HL-60 (cell line): ENCODE measurements around the gene RYR2.

ENCODE experiments used
- DNase-seq, 2 experiments: peaks; one replicate each; pipeline ENCODE4 v3.0.0-alpha.2; 2010 to 2020; ENCODE audit warnings: low read depth in 1 of 2, low spot score in 1 of 2
- H3K27ac ChIP-seq: fragments of 250-450 bp; sonication (Bioruptor Pico); replicated peaks from 2 replicates; pipeline ENCODE4 v1.5.1; 2020; ENCODE audit warnings: mild to moderate bottlenecking, moderate library complexity
- H3K27me3 ChIP-seq: fragments of 250-450 bp; sonication (Bioruptor Pico); 2 replicates; pipeline ENCODE4 v1.5.1; 2021; ENCODE audit warnings: mild to moderate bottlenecking, moderate library complexity; ENCODE audit not compliant: insufficient read depth, poor library complexity, severe bottlenecking
- H3K4me3 ChIP-seq: replicated peaks from 2 replicates; pipeline ENCODE4 v1.5.1; 2011; ENCODE audit warnings: mild to moderate bottlenecking, control low read depth, low read length; ENCODE audit not compliant: insufficient read depth
- GABPA ChIP-seq: IDR thresholded peaks from 2 replicates; pipeline ENCODE4 v1.6.1; 2012; ENCODE audit warnings: low read depth
- POLR2AphosphoS5 ChIP-seq: IDR thresholded peaks from 2 replicates; pipeline ENCODE4 v1.6.1; 2012; ENCODE audit warnings: low read depth
- SPI1 ChIP-seq: IDR thresholded peaks from 2 replicates; pipeline ENCODE4 v1.6.1; 2012; ENCODE audit warnings: low read depth, mild to moderate bottlenecking, borderline replicate concordance
- TF ChIP-seq, protein P1 (sequence below): IDR thresholded peaks from 2 replicates; pipeline ENCODE4 v1.6.1; 2012; ENCODE audit warnings: low read depth; ENCODE audit not compliant: insufficient replicate concordance
- TF ChIP-seq, protein P2 (sequence below): IDR thresholded peaks from one replicate; pipeline ENCODE4 v1.5.1; 2011; ENCODE audit warnings: low read length, control low read depth, inconsistent platforms; ENCODE audit not compliant: insufficient read depth

The RYR2 gene

DNA sequence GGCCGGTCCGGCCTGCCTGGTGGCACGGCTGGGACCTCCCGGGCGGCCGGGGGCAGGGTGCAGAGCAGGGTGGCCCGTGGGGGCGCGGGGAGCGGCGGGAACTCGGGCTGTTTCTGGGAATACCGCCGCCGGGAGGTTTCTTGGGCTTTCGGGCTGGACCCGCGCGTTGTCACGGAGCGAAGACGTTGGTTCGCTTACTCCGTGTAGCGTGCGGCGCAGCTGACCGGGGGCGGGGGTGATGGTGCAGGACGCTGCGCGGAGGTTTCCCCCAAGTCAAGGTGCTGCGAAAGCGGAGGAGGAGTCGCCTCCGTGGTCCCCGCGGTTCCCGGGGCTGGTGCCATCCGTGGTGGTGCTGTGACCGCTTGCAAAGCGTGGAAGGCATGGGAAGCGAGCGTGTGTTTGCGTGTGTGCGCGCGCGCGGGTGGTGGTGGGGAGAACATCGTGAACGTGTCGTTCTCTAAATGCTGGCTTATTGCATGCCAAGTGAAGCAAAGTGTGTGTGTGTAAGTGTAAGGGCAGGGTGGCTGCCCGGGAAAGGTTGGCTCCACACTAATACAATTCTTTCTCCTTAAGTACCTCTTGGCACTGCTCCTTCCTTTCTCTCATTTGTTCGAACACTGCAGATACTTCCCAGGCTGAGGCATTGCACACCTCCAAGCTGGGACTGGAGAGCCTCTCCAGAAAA lies 1.1 kb downstream of the RYR2 start:
- Histone ChIP-seq H3K27ac (no peak overlapping the region), H3K4me3 (no peak overlapping the region), H3K27me3 (peaks cover 41% of the 10 kb centered on the region)
- TF ChIP-seq, protein P1, sequence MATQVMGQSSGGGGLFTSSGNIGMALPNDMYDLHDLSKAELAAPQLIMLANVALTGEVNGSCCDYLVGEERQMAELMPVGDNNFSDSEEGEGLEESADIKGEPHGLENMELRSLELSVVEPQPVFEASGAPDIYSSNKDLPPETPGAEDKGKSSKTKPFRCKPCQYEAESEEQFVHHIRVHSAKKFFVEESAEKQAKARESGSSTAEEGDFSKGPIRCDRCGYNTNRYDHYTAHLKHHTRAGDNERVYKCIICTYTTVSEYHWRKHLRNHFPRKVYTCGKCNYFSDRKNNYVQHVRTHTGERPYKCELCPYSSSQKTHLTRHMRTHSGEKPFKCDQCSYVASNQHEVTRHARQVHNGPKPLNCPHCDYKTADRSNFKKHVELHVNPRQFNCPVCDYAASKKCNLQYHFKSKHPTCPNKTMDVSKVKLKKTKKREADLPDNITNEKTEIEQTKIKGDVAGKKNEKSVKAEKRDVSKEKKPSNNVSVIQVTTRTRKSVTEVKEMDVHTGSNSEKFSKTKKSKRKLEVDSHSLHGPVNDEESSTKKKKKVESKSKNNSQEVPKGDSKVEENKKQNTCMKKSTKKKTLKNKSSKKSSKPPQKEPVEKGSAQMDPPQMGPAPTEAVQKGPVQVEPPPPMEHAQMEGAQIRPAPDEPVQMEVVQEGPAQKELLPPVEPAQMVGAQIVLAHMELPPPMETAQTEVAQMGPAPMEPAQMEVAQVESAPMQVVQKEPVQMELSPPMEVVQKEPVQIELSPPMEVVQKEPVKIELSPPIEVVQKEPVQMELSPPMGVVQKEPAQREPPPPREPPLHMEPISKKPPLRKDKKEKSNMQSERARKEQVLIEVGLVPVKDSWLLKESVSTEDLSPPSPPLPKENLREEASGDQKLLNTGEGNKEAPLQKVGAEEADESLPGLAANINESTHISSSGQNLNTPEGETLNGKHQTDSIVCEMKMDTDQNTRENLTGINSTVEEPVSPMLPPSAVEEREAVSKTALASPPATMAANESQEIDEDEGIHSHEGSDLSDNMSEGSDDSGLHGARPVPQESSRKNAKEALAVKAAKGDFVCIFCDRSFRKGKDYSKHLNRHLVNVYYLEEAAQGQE: no peak
- TF ChIP-seq, protein P2, sequence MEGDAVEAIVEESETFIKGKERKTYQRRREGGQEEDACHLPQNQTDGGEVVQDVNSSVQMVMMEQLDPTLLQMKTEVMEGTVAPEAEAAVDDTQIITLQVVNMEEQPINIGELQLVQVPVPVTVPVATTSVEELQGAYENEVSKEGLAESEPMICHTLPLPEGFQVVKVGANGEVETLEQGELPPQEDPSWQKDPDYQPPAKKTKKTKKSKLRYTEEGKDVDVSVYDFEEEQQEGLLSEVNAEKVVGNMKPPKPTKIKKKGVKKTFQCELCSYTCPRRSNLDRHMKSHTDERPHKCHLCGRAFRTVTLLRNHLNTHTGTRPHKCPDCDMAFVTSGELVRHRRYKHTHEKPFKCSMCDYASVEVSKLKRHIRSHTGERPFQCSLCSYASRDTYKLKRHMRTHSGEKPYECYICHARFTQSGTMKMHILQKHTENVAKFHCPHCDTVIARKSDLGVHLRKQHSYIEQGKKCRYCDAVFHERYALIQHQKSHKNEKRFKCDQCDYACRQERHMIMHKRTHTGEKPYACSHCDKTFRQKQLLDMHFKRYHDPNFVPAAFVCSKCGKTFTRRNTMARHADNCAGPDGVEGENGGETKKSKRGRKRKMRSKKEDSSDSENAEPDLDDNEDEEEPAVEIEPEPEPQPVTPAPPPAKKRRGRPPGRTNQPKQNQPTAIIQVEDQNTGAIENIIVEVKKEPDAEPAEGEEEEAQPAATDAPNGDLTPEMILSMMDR: no peak
- TF ChIP-seq SPI1 (no peak), GABPA (no peak), POLR2AphosphoS5 (no peak)
- DNase-seq: no peak

DNA sequence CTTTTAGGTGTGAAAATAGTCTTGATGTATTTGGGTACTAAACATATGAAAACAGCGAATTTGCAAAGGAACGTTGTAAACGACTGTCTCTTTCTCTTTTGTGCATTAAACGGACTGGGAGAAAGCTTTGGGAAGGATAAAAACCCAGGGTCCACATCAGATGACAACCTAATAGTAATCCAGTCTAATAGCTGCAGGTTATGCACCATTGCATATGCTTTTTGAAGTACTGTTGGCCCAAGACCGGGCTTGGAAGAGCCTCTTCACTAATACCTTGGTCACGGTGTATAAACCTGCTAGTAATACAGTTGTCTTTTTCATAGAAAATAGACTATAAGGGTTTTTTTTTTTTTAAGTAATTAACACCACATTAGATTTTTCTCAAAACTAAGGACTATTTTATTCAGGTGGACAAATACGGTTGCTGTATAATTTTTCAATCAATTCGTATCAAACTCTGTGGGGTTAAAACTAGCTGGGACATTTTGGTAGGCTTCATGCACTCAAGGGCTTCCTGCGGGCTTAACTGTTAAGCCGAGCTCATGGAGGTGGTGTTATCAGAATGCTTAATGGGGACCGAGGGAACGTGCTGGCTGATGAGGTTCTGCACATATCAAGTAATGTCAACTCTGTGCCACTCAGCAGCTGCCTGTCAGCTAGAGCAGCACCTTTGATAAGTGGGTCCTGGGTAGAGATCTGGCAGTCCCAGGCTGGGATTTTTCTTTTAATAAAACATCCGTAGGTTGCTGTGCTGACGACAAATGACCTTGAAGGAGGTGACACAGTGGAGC lies 2.1 kb downstream of the RYR2 start:
- Histone ChIP-seq H3K27me3 (peaks cover 41% of the 10 kb centered on the region), H3K4me3 (no peak overlapping the region), H3K27ac (no peak overlapping the region)
- no peak for TF ChIP-seq POLR2AphosphoS5
- DNase-seq: no peak

DNA sequence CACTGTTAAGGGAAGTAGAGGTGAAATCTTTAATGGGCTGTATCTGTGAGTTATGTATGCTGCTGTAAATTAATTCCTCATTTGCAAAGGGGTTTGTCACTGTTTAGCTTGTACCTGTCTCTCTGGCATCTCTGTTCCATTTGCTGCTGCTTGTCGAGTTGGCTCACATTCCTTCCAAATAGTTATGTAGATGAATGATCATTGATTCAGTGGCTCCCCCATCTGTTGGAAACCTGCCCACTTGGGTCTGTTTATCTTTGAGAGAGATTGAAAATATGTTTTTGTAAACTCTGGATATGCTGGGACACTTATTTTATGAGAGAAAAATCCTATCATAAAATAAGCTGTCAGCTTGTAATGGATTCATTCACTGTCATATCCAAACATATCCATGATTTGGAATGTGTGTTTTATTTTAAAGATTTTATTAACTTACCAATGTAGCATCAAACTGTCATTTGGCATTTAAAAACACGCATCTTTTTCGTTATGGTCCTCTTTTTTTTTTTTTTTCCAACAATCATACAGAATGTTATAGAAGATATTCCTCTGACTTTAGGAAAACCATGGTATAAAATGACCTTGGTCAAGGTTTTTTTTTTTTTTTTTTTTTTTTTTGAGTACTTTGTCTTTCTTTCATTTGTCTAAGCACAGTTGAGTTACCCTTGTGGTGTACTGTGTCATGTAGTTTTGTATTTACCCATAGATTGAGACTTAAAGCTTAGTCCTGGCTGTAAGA lies 3.5 kb downstream of the RYR2 start:
- no peak for DNase-seq
- H3K4me3 ChIP-seq: no peak overlapping the region
- no peak overlapping the region for H3K27ac ChIP-seq
- TF ChIP-seq, protein P2: no peak
- TF ChIP-seq SPI1 (no peak), GABPA (no peak)
- peaks cover 39% of the 10 kb centered on the region for H3K27me3 ChIP-seq

DNA sequence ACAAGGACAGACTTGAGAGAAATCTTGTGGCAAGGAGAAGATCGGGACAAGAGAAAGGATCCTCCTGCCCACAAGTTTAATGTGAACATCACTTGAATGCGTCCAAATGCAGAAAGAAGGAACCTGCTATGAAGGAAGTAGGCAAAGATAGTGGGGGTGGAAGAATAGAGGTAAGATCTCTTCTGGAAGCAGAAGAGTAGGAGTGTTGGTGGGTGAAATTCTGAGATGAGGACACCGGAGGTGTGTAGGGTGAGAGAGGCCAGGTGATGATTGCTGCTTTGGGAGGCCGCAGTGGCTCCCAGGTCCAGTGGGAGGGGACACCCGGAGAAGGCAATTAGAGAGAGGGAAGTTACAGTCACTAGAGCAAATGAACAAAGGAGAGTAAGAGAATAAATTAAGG lies 6.8 kb downstream of the RYR2 start:
- Histone ChIP-seq H3K27ac (no peak overlapping the region), H3K27me3 (peaks cover 14% of the 10 kb centered on the region), H3K4me3 (no peak overlapping the region)
- TF ChIP-seq, protein P1: no peak
- no peak for TF ChIP-seq GABPA
- TF ChIP-seq, protein P2: no peak
- TF ChIP-seq POLR2AphosphoS5: no peak
- no peak for TF ChIP-seq SPI1
- DNase-seq: no peak
